NCI-H345 (cell line): ENCODE measurements around the gene ZNF333.
"Not testable (repeated sequence)": the region's sequence is repeated elsewhere in the genome, so short reads cannot be mapped to it uniquely, and the experiment has no call there.

Experiments
- DNase-seq: peaks from one replicate; lab custom pipeline; 2025; lab: John Stamatoyannopoulos, UW

ZNF333 gene

DNA sequence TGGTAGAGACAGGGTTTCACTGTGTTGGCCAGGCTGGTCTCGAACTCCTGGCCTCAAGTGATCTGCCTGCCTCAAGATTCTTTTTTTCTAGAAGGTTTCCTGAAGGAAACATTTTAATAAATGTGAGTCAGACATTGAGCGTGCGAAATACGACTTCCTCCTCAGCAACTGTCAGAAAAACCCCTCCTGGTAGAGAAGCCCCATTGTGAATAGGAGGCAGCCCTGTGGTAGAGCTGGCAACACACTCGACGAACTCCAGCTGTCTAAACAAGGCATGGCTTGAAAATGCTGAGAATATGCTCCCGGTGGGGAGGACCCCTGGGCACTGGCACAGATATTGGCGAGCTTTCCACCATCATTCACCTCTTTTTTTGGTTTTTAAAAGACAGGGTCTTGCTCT is 9.8 kb downstream of the ZNF333 start:
- DNase-seq = no peak

DNA sequence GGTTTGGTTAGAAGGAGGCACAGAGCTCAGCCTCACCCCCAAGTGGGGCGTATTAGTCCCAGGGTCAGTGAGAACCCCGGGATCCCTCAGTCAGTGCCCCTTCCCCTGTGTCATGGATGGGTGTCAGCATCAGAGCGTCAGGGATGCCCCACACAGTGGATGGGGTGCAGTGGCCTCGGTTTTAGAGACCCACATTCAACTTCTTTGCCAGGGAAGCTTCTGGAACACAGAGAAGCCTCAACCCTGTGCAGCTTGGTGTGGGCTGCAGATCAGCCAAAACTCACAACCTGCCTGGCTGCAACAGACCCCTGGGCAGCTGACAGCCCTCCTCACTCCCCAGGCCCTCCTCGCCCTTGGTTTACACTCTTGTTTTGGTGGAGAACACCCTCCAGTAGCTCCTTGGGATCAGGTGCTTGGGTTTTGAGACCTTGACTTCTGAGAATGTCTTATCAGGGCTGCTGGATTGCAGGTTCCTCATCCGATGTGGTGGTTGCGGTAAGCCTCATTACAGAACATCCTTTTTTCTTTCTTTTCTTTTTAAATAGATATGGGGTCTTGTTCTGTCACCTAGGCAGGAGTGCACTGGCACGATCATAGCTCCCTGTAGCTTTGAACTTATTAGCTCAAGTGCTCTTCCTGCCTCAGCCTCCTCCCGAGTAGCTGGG is 11.0 kb downstream of the ZNF333 start:
- no peak for DNase-seq

DNA sequence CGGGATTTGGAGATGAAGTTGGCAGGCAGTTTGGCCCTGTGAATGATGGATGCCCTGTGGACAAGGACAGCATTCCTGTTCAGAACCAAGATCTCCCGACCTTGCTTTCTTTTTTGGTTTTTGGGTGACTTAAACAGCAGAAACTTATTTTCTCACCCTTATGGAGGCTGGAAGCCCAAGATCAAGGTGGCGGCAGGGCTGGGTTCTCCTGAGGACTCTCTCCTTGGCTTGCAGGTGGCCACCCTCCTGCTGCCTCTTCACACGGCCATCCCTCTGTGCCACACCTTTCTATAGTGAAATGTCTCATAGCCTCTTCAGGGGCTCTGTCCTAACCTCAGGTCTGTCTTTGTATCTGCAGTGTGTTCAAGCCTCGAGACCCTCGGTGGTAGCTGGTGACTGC is 14.0 kb downstream of the ZNF333 start:
- no peak for DNase-seq

DNA sequence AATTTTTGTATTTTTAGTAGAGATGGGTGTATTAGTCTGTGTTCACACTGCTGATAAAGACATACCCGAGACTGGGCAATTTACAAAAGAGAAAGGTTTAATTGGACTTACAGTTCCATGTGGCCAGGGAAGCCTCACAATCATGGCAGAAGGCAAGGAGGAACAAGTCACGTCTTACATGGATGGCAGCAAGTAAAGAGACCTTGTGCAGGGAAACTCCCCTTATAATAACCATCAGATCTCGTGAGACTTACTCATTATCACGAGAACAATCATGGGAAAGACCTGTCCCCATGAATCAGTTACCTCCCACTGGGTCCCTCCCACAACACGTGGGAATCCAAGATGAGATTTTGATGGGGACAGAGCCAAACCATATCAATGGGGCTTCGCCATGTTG is 14.6 kb downstream of the ZNF333 start:
- no peak for DNase-seq

DNA sequence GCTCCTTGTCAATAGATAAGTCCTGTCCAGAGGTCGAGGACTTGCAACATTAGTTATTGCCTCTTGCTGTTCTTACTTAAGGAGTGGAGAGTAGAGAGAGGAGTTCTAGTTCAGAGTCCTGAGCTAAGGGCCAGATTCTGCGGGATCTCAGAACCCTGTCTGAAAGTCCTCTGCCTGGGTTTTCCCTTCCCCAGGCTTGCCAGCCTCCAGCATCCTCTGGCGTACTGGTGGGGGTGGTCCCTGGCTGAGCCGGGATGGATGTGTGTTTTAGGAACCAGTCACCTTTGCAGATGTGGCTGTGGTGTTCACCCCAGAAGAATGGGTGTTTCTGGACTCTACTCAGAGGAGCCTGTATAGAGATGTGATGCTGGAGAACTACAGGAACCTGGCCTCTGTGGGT is 26.0 kb downstream of the ZNF333 start:
- no peak for DNase-seq

DNA sequence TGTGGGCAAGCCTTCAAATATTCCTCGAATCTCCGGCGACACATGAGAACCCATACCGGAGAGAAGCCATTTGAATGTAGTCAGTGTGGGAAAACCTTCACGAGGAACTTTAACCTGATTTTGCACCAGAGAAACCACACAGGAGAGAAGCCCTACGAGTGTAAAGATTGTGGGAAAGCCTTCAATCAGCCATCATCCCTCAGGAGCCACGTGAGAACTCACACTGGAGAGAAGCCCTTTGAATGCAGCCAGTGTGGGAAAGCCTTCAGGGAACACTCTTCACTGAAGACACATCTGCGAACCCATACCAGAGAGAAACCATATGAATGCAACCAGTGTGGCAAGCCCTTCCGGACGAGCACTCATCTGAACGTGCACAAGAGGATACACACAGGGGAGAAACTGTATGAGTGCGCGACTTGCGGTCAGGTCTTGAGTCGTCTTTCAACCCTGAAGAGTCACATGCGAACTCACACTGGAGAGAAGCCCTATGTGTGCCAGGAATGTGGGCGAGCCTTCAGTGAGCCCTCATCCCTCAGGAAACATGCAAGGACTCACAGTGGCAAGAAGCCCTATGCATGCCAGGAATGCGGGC is 28.8 kb downstream of the ZNF333 start:
- DNase-seq = no peak

DNA sequence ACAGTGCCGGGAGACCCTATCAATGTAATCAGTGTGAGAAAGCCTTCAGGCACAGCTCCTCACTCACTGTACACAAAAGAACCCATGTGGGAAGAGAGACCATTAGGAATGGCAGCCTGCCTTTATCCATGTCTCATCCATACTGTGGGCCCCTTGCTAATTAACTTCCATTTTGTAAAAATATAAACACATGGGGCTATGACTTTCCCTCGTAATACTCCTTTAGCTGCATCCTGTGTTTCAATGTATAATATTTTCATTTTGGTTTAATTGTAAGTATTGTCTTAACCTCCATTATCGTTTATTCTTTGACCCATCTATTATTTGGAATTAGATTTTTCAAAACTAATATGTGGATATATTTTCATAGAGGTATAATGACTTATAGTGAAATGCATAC is 29.3 kb downstream of the ZNF333 start:
- DNase-seq = no peak

DNA sequence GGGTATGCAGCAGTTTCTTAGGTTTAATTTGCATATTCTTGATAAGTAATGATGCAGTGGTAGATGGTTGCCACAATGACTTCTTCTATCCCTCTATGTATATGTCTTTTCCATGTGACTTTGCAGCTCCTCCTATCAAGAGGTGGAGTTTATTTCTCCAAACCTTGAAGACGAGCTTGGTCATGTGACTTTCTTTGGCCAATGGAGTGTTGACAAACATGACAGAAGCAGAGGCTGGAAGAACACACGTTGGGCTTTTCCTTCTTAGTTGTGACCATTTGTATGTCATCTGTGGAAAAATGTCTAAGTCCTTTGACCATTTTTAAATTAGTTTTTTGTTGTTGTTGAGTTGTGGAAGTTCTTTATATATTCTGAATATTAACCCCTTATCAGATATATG is 32.3 kb downstream of the ZNF333 start:
- DNase-seq = no peak

DNA sequence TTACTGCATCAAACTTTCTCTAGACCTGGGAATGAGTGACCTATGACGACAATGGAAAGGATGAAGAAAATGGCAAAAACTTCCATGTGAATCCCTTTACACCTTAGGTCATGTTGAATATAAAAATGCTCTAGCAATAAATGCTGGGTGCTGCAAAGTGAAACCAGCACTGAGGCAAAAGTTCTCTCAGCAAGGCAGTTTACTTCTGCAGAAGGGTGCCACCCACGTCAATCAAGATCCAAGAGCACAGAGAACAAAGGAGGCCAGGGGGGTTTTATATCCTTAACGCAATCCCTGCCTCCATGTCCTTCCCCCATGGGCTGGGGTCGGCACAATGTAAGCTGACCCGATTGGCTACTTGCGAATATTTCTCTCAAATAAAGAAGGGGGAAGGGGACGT is 38.7 kb downstream of the ZNF333 start:
- DNase-seq = no peak

DNA sequence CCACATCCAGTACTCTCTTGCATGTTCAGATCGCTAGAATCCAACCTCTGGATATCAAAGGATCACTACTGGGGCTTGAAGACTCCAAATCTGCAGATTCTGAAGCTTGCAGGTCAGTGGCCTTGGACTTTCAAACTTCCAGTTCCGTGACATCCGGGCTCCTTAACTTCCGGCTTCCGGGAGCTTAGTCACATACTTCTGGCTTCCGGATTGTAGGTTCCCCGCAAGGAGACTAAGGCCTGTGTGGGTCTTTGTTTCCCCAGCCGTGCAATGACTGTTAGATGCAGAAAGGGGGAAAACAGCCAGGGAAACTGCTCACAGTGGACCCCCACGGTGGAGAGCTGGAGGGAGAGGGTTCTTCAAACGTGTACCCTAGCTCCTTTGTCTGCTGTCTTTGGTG is 41.4 kb downstream of the ZNF333 start:
- DNase-seq = no peak

DNA sequence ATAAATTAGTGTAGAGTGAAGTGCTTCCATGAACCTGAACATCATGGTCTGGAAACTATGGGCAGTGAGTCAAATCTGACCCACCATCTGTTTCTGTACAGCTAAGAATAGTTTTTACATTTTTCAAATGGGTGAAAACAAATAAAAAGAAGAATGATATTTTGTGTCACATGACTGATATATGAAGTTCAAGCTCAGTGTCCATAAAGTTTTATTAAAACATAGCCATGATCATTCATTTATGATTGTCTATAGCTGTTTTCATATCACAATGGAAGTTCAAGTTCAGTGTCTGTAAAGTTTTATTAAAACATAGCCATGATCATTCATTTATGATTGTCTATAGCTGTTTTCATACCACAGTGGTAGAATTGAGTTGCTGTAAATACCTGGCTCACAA is 42.7 kb downstream of the ZNF333 start:
- DNase-seq = no peak

DNA sequence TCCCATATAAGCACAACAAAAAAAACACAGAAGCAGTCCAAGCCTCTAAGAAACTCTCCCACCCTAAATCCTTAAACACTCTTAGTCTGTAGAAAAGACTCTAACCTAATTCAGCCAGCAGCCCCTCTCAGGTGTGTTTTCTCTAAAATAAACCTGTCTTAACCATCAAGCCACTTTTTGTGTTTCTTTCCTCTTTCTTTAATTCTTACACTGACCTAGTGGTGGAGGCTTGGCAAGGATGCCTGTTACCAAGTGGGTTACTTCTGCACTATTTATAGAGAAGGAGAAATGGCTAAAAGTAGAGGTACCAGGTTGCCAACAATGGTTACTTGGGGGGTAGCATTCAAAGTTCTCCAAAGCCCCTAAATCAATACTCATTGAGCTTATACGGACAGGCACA is 43.7 kb downstream of the ZNF333 start:
- no peak for DNase-seq

DNA sequence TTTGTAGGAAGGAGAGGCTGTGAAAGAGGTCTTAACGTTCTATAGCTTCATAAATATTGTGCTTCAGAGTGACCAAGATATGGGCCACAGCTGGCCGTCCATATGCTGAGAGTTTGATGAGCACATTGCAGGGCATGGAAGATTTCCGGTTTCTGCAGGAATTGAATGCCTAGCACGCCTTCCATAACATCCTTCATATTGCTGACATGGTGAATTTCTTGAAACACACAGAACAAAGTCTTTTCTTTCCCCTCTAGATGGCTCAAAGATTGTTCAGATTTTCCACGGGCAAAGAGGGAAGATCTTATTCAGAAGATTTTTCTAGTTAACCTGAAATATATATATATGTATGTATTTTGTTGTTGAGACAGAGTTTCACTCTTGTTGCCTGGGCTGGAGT is 46.1 kb downstream of the ZNF333 start:
- no peak for DNase-seq

DNA sequence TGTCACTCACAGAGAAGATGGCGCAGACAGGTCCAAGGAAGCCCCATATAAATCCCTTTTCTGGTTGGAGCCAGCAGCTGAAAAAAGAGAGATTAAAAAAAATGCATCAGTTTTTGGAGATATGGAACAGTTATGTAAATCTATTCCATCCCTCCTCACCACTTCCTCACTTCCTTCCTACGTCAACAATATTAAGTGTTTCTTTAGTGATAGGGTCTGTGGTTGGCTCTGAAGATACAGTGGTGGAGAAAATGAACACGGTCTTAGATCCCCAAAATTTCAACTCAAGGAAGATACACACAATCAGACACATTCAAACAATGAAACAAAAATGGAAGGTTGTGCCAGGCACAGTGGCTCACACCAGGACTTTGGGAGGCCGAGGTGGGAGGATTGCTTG is 57.0 kb downstream of the ZNF333 start:
- DNase-seq = no peak

DNA sequence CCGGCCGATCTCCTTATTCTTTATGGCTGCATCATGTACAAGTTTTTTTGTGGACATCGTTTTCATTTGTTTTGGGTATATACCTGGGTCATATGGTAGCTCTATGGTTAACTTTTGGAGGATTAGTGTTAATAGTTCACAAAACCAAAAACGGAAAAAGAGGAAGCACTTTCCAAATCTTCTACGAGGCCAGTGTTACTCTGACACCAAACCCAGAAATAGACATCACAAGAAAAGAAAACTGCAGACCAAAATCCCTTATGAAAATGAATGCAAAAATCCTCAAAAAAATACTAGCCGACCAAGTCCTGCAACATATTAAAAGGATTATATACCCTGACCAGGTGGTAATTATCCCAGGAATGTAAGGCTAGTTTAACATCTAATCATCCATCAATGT is 58.8 kb downstream of the ZNF333 start:
- no peak for DNase-seq

DNA sequence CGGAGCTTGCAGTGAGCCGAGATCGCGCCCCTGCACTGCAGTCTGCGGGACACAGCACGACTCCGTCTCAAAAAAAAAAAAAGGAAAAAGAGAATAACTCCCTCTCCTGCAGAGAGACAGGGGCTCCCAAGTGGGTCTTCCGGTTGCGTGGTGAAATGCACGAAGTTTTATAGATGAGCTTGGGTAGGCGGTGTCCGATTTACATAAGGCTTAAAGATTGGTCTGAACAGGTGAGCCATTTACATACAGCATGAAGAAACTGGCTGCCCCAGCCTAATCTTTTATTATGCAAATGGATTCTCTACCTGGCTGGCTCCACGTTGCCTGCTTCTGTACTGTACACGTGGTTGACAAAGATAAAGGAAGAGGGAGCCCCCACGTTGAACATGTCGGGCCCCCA is 69.0 kb downstream of the ZNF333 start:
- DNase-seq = peak; percentile 17

DNA sequence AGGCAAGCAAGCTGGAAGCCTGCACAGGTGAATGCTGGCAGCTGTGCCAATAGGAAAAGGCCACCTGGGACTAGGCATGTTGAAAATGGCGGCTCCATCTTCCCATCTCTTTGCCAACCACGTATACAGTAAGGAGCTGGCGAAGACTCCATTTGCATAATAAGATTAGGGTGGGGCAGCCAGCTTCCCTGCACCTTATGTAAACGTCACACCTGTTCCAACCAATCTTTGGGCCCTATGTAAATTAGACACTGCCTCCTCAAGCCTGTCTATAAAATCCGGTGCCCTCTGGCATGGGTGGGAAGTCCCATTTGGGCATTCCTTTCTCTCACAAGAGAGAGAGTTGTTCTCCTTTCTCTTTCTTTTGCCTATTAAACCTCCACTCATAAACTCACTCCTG is 71.8 kb downstream of the ZNF333 start:
- no peak for DNase-seq

DNA sequence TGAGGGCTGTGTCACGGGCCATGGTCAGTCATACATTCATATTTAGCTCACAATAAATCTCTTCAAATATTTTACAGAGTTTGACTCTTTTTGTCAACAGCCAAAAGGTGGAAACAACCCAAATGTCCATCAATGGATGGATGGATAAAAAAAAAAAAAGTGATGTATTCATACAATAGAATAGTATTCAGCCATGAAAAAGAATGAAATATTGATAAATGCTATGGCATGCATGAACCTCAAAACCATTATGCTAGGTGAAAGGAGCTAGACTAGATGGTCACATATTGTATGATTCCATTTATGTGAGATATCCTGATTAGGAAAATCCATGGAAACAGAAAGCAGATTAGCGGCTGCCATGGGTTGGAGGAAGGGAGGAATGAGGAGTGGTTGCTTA is 72.3 kb downstream of the ZNF333 start:
- no peak for DNase-seq

DNA sequence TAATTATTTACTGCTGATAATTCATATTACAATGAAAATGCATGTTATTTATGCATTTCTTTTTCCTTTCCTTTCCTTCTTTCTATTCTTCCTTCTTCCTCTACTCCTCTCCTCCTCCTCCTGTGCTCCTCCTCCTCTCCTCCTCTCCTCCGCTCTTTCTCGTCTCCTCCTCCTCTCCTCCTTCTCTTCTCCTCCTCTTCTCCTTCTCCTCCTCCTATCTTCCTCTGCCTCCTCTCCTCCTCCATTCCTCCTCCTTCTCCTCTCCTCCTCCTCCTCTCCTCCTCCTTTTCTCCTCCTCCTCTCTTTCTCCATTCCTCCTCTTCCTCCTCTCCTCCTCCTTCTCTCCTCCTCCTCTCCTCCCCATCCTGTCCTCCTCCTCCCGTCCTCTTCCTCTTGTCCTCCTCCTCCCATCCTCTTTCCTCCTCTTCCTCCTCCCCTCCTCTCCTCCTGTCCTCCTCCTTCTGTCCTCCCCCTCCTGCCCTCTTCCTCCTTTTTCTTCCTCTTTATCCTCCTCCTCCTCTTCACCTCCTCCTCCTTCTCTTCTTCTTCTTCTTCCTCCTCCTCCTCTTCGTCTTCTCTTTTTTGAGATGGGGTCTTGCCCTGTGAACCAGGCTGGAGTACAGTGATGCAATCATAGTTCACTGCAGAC is 73.8 kb downstream of the ZNF333 start:
- DNase-seq = no peak

DNA sequence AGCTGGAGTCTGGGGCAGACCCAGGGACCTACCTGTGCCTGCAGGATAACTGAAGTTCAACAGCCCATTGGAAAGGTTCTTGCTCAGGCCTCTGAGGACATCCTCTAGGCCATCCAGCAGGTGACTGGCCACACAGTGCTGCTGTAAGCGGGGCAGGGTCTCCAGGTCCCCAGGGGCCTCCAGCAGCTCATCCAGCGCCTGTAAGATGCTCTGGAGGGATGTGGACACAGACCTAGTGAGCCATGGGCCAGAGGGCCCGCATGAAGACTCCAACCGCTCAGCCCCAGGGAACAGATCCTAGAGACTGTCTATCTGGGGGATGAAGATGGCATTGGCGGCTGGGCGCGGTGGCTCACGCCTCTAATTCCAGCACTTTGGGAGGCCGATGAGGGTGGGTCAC is 74.6 kb downstream of the ZNF333 start:
- no peak for DNase-seq

DNA sequence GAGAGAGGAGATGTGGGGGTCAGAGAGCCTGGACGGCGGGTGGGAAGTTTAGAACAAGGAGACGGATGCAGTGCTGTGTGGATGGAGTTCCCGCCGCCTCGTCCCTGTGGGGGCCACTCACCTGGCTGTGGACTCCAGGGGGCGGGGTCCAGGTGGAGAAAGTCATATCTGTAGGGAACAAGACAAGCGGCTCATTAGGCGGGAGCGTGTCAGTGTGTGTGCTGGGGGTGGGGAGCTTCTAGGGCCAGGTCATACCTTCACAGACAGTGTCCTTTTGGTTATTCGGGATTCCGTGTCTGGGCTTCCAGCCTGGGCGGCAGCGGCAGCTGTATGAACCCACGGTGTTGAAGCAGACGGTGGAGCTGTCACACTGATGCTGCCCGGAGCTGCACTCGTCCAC is 75.6 kb downstream of the ZNF333 start:
- DNase-seq = not testable (repeated sequence)

DNA sequence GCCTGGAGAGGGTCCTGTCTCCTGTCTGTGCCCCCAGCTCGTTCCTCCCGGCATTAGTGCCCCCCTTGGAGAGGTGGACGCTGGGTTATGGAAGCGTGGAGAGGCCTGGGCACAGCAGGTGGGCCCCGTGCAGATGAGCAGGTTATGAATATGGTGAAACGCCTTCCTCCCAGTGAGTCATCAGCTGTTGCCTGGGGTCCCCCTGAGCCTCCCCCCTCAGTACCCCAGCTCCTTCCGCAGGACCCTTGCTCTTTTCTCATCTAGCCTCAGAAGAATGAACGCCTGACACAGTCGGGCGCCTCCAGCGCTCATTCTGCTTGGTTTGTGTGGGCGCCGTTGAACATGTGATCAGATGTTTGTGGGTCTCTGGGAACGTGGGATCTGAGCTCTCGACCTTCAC is 76.0 kb downstream of the ZNF333 start:
- not testable (repeated sequence) for DNase-seq

DNA sequence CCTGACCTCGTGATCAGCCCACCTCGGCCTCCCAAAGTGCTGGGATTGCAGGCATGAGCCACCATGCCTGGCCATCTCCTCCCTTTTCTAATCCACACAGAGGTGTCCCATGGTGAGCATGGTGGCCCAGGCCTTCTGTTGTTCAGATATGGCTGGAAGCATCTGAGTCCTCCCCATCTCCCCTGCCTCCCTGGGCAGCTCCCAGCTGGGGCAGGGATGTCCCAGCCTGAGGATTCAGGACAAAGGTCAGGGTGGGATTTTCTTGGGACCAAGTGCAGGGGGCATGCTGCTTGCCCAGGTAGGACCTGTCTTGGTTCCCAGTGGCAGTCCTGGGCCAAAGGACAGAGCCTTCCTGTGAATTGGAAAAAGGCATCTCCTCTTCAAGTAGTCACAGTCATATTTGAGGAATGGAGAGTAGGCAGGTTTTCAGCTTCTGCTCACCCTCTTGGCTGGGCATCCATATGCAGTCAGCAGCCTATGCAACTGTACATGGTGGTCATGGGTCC is 77.7 kb downstream of the ZNF333 start:
- no peak for DNase-seq

DNA sequence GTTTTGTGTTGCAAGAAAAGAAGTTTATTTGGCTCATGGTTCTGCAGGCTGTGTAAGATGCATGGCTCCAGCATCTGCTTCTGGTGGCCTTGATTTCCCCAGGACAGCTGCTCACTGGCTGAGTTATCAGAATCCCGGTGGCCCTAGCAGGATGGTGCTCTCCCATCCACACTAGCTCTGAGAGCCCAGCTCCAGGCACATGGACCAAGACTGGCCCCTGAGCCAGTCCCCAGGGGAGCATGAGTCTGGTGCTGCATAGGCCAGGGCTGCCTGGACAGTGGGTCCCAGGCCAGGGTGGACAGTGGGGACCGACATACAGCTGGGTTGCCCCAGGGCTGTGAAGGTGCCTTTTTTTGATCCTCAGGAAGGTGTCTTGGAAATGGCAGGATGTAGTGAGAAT is 78.2 kb downstream of the ZNF333 start:
- no peak for DNase-seq
